GM19035 (cell line): ENCODE measurements around the gene CCIN.

Source experiments
- ATAC-seq: cut with Tn5 transposase; IDR thresholded peaks from one replicate; pipeline ENCODE4 v1.9.1; 2021; ENCODE audit not compliant: unreplicated experiment

Gene CCIN

GRCh38 chr9:36188212-36188611 is 19.0 kb downstream of the CCIN start:
- ATAC-seq = no peak

- ATAC-seq = no peak
Observed at GRCh38 chr9:36189976-36190375, 20.8 kb downstream of the CCIN start.

DNA sequence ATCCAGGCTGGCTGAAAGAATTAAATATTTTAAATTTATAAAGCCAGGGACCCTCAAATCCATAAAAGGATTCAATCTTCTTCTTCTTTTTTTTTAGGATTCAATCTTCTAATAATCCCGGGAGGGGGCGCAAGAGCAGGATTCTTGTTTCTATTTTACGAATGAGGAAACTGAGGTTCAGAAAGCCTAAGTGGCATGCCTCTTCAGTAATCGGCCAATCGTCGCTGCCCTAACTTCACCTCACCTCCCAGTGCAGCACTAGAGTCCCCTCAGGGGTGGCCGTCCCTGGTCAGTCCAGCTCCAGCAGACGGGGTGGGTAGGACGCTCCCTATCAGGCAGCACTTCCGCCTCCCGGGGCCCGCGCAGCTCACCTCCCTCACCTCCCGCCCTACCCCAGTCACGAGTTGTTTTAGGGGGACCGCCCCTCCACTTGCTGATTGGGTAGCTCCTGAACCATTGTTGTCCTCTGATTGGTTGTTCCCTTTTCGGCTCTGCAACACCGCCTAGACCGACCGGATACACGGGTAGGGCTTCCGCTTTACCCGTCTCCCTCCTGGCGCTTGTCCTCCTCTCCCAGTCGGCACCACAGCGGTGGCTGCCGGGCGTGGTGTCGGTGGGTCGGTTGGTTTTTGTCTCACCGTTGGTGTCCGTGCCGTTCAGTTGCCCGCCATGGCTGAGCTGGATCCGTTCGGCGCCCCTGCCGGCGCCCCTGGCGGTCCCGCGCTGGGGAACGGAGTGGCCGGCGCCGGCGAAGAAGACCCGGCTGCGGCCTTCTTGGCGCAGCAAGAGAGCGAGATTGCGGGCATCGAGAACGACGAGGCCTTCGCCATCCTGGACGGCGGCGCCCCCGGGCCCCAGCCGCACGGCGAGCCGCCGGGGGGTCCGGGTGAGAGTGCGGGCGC is 21.5 kb downstream of the CCIN start, which contains the start of gene CLTA:
Gene CLTA, plus strand, starts transcription at position 534 of the 902 bp plus-strand sequence. Its CDS starts 136 bp downstream, at position 670.
- peak; percentile 96 for ATAC-seq

DNA sequence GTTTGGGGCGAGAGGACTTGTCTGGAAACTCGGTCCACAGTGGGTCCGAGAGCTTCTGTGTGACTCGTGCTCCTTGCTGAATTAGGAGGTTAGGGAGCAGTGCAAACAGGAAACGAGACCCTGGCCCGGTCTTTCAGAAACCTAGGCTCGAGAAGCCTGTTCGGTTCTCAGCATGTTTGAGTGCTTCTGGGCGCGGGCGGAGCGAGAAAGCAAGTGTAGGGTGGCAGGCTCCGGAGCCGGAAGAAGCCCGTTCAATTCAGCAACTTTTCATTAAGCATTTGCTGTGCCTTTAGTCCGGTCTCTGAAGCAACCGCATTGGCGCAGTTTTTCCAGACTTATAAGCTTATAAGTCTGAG is 22.1 kb downstream of the CCIN start:
- ATAC-seq = peak; percentile 21

- no peak for ATAC-seq
Observed at GRCh38 chr9:36191686-36192085, 22.5 kb downstream of the CCIN start.

GRCh38 chr9:36192196-36192595 is 23.0 kb downstream of the CCIN start:
- no peak for ATAC-seq

GRCh38 chr9:36193023-36193422 is 23.8 kb downstream of the CCIN start:
- no peak for ATAC-seq

DNA sequence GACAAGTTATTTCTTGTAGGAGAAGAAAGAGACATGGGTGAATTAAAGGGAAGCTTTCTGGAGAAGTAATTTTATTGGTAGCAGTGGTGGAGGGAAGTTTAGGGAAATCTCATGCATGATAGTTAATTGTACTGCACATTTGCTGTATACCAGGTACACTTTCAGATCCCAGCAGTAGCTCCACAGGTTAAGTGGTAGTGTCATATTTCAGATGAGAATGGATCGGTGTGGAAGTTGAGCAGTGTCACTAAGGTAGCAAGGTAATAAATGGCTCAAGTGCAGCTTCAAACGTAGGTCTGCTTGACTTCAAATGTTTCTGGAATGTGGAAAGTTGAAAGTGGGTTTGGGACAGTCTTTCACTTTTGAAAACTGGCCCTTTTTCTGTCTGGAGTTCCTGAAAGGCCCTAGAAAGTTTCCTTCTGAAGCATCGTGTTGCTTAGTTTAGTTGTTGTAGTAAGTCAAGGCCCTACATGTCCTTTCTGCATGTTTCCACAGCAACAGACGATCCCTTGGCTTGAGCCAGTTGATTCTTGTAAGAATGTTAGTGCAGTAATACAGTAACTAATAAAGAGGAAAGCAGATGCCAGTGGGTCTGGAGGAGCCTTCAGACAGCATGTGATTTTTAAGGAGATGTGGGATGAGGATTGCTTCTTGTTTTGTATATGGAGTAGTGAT is 25.3 kb downstream of the CCIN start:
- no peak for ATAC-seq

DNA sequence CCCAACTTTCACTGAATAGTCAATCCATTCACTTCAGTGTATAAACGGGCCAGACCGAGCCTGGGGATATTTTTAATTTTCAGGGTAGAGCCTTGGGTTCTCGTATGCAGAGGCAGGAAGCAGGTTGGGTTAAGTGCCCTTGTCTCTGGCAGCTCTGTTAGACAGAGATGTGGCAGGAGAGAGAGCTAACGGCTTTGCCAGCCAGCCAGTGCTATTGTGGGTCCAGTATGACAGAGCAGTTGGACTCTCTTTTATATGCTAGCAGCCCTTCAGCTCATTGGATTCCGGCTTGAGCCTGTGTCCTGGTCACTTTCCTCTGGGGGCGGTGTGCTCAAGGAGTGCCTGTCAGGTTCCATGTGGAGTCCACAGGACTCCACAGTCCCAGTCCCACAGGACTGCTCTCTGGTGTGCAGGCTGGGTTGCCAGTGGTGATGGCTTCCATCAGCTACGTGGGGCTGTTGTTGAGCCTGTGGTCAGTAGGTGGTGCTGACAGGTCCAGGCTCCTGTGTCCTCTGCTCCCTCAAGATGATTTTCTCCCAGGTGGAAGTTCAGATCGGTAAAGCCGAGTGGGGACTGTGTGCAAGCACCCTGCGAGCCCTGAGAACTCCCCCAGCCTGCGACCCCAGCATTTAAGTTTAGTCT is 35.8 kb downstream of the CCIN start:
- no peak for ATAC-seq

DNA sequence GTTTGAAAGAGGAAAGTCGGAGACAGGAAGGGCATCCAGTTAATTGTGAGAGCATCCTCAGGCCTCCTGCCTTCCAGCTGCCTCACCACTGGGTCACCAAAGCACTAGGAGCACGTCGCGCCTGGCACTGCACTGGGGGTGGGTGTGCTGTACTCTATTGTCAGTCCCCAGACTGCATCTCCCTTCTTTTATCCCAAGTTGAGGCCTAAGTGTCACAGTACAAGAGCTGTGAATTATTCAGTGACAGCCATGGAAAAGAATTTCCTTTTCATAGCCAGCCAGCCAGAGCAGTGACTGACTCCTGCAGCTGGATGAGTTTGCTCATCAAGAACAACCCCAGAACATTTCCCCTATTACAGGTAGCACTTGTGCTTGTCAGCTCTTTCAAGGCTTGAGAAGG is 37.8 kb downstream of the CCIN start:
- no peak for ATAC-seq

- no peak for ATAC-seq
Observed at GRCh38 chr9:36207546-36208012, 38.4 kb downstream of the CCIN start.

DNA sequence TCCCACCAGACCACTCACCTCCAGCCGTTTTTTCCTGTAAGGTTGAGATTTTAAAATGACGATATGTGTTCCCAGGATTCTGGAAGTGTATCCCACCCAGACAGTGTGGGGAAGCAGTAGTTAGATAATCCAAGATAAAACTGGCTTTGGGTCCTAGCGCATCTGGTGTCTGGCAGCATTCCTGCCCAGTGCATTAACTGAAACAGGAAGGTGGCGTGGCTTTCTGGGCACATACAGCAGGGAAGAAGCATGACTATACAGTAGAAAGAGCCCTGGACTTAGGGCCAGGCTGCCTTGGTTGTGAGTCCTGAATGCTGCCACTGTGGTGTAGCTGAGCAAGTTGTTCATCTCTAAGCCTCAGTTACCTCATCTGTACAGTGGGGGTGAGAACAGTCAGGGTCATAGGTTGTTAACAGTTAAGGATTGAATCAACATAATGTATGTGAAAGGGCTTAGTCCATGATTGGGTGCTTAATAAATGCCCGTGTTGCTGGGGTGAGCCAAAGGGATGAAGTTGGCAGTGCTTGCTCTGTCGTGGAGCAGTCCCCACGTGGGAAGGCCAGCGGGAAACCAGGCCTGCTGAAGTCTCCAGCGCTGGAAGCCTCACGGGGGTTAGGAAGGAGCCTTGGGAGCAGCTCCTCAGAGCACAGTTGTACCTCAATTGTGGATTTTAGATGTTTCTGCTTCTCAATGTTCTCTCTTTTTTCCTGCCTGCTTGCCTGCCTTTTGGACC is 39.5 kb downstream of the CCIN start:
- ATAC-seq = no peak

GRCh38 chr9:36210722-36211121 is 41.5 kb downstream of the CCIN start:
- no peak for ATAC-seq

DNA sequence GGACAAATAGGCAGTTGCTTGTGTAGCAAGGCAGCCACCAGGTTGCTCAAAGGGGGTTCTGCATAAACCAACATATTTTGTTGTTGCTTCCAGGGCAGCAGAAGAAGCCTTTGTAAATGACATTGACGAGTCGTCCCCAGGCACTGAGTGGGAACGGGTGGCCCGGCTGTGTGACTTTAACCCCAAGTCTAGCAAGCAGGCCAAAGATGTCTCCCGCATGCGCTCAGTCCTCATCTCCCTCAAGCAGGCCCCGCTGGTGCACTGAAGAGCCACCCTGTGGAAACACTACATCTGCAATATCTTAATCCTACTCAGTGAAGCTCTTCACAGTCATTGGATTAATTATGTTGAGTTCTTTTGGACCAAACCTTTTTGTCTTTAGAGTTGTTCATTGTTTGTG is 42.3 kb downstream of the CCIN start:
- no peak for ATAC-seq

GRCh38 chr9:36213387-36213786 is 44.2 kb downstream of the CCIN start:
- no peak for ATAC-seq

- ATAC-seq = no peak
Observed at GRCh38 chr9:36213989-36214388, 44.8 kb downstream of the CCIN start.

DNA sequence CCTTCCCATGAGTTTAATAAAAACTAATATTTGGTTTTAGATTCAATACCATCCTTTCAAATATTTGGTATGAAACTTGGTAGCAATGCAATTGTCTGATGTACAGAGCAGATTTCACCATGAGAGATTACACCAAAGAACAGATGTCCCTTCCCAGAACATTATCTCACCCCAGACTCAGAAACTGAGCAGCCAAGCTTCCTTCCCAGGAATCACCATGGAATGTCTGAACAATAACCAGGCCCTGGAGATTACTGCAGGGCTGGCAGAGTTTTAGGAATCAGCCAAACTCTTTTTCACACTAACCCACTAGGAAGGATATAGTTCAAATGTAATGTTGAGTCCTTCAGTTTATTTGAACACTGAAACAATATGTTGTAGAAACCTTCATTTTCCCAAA is 45.4 kb downstream of the CCIN start:
- ATAC-seq = no peak

GRCh38 chr9:36217256-36217968 is 48.2 kb downstream of the CCIN start:
- no peak for ATAC-seq

DNA sequence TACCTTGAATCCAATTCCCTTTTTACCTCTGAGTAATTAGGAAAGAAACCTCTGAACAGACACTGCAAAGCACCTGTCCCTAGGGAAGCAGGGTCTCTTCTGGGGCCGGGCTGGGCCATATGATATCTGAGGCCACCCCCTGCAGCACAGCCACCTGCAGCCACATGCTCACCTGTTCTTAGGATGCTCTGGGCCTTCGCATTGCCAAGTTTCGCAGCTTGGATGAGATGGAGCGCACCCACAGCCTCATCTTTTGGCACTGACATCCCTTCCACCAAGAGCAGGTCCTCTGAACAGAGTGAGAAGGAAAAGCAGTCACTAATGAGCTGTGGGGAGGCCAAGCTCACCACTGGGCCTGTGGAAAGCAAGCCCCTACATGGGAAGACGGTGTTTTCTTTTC is 48.8 kb downstream of the CCIN start:
- no peak for ATAC-seq

DNA sequence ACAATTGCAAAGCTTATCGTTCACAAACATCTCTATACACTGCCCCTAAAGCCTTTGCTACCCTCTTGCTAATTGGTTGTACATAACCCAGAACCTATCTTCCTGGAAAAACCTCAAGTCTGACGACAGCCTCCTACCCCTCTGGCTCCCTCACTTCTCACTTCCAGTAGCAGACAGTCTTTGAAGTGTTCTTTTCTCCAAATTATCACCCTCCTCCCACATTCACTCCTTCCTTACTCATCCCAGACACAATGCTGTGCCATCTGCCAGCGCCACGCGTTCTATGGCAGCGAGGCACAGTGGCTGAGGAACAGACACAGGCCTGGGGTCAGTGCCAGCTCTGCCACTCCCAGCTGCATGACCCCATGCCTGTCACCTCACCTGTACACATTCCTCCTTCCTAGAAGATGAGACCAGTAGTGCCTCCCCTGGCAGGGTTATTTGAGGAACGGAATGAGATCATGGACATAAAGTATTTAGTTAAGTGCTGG is 49.3 kb downstream of the CCIN start:
- no peak for ATAC-seq
